ENCODE measurements around the gene PODN. TPM values are rescaled to one million over a fixed set of nuclear protein-coding genes. Genes with fewer than 3 reads are reported as not detected.

The PODN gene
- total RNA-seq, 1 experiment from 2014 or later, result 0.17 TPM

DNA sequence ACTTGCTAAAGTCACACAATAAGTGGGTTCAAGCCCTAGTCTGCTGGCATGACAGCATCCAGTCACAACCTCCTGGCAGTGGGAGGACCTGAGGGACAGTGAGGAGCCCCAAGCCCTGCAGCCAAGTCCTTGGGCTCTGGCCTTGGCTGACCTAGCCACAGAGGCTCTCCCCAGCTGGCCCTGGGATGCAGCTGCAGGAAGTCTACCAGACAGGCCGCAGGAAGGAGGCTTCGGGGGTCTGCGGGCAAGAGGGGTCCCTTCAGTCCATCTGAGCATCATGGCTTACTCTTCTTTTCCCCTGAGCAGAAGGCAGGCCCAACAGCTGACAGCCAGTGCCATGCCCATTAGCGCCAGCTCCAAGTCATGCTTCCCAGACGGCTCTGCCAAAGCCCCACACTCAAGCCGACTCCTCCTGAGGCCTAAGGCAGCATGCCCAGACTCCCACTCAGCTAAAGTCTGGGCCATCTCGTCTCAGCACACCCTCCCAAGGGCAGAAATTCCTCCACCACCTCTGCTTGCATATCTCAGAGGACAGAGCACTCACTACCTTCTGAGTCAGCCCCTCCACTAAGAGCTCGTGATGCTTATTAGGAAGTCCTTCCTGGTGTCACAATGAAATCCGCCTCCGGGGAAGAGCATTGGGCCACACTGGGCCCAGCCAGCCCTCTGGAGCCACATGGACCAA is 60.3 kb downstream of the PODN start:
- Histone ChIP-seq H4K20me1 (ENCODE audit: control insufficient read depth, insufficient read depth, insufficient read length) (no peaks in the 10 kb centered on the region), H2BK12ac (ENCODE audit: insufficient read length, low read depth, low read length) (no peak overlapping the region), H3K23ac (ENCODE audit: insufficient read length, low read depth, low read length) (no peak overlapping the region), H2BK20ac (ENCODE audit: low read depth, low read length, poor library complexity, severe bottlenecking) (no peak overlapping the region), H3K9ac (ENCODE audit: extremely low read depth, insufficient read length, low read length) (no peak overlapping the region), H3K14ac (ENCODE audit: insufficient read depth, low read length) (no peak overlapping the region; the same call in 1 of the 2 replicates), H3T11ph (ENCODE audit: low read length) (no peak overlapping the region), H4K91ac (ENCODE audit: insufficient read length, low read depth, low read length) (no peak overlapping the region), H3K4me1 (ENCODE audit: insufficient read depth, low read length) (peaks cover 4% of the 10 kb centered on the region), H4K5ac (ENCODE audit: insufficient read length, low read depth, low read length) (no peak overlapping the region), H3K79me2 (ENCODE audit: insufficient read depth, low read length) (no peaks in the 10 kb centered on the region), H3K79me1 (ENCODE audit: insufficient read depth, low read depth, low read length, poor library complexity, severe bottlenecking) (no peaks in the 10 kb centered on the region), H3K23me2 (ENCODE audit: insufficient read length, low read depth, low read length, poor library complexity, severe bottlenecking) (no peaks in the 10 kb centered on the region), H4K8ac (replicated peaks; ENCODE audit: insufficient read length, low read depth, low read length) (no peak overlapping the region), H3K56ac (ENCODE audit: insufficient read length, low read depth, low read length) (no peak overlapping the region), H2BK5ac (ENCODE audit: insufficient read length, low read length) (no peak overlapping the region), H3K4me2 (ENCODE audit: insufficient read depth, insufficient read length, low read length) (no peak overlapping the region), H3K27me3 (ENCODE audit: insufficient read depth, low read length) (no peaks in the 10 kb centered on the region), H2BK120ac (ENCODE audit: low read depth, low read length, poor library complexity, severe bottlenecking) (no peak overlapping the region), H2AK5ac (ENCODE audit: insufficient read length, low read length) (no peak overlapping the region), H3K27ac (ENCODE audit: insufficient read length, low read depth, low read length) (no peak overlapping the region), H2BK15ac (ENCODE audit: low read depth, low read length) (no peak overlapping the region), H3K18ac (ENCODE audit: insufficient read length, low read depth, low read length) (no peak overlapping the region), H3K9me3 (ENCODE audit: control insufficient read depth, low read depth, low read length) (no peaks in the 10 kb centered on the region), H3K4ac (ENCODE audit: low read depth, low read length) (no peak overlapping the region), H2AFZ (ENCODE audit: low read length) (no peak overlapping the region)
- WGBS (ENCODE audit: extremely low coverage, insufficient read length, low lambda C conversion rate), result no CpG with 5 or more reads among the region's 10 CpGs
- H3K27me3 Mint-ChIP-seq (ENCODE audit: low read depth), result peaks cover 19% of the 10 kb centered on the region
- no peaks in the 10 kb centered on the region for H3K36me3 Mint-ChIP-seq (ENCODE audit: insufficient read depth in 1 of 3, low read depth in 3 of 3)
- H3K4me1 Mint-ChIP-seq, result peaks cover 22 to 46% of the 10 kb centered on the region in 2 experiments
- no peaks in the 10 kb centered on the region; a peak in 1 of 5 replicates for H3K9me3 Mint-ChIP-seq
- DNase-seq, result no peak
- TF ChIP-seq, protein P1, sequence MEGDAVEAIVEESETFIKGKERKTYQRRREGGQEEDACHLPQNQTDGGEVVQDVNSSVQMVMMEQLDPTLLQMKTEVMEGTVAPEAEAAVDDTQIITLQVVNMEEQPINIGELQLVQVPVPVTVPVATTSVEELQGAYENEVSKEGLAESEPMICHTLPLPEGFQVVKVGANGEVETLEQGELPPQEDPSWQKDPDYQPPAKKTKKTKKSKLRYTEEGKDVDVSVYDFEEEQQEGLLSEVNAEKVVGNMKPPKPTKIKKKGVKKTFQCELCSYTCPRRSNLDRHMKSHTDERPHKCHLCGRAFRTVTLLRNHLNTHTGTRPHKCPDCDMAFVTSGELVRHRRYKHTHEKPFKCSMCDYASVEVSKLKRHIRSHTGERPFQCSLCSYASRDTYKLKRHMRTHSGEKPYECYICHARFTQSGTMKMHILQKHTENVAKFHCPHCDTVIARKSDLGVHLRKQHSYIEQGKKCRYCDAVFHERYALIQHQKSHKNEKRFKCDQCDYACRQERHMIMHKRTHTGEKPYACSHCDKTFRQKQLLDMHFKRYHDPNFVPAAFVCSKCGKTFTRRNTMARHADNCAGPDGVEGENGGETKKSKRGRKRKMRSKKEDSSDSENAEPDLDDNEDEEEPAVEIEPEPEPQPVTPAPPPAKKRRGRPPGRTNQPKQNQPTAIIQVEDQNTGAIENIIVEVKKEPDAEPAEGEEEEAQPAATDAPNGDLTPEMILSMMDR (conservative IDR thresholded peaks at IDR 0.05), result no peak
- H3K4me3 Mint-ChIP-seq, result no peak overlapping the region; a peak in 1 of 5 replicates
- no peak overlapping the region; a peak in 1 of 7 replicates for H3K27ac Mint-ChIP-seq

All from H9 (cell line).